GM12878 (cell line): ENCODE results near the gene ADCY7. TPM values are rescaled to one million over a fixed set of nuclear protein-coding genes. Genes with fewer than 3 reads are reported as not detected.

ENCODE experiments used
- ATAC-seq: fragments of 200-7000 bp; cut with Tn5 transposase; 3 replicates; pipeline ENCODE4 v1.9.1; 2020; ENCODE audit warnings: mild to moderate bottlenecking, moderate library complexity
- BruUV-seq: library from RNA; stranded (reverse); fragments of 400-500 nt; replicated peaks from 2 replicates; lab custom pipeline; 2021; lab: Mats Ljungman, UMichigan
- CTCF ChIA-PET: fragments of 300-600 bp; sonication (Branson Sonifier 250); formaldehyde crosslinking; extraction: SDS; loops from one replicate; lab custom pipeline; 2021; ENCODE audit warnings: inconsistent platforms; lab: Yijun Ruan, JAX
- POLR2A ChIA-PET: fragments of 350-600 bp; formaldehyde crosslinking; extraction: SDS; loops from one replicate; lab custom pipeline; 2021; ENCODE audit warnings: inconsistent platforms; lab: Charles Lee
- RAD21 ChIA-PET: fragments of 300-600 bp; sonication (Branson Sonifier 250); formaldehyde crosslinking; loops from one replicate; lab custom pipeline; 2023; ENCODE audit warnings: antibody characterized with exemption; ENCODE audit not compliant: unreplicated experiment; lab: Charles Lee
- SMC1A ChIA-PET: fragments of 300-600 bp; sonication (Branson Sonifier 250); formaldehyde crosslinking; loops from one replicate; lab custom pipeline; 2023; ENCODE audit not compliant: unreplicated experiment, uncharacterized antibody; lab: Charles Lee
- DNase-seq: peaks from one replicate; pipeline ENCODE4 v3.0.0-alpha.2; 2011; ENCODE audit warnings: low read depth, low spot score
- FAIRE-seq: peaks from 3 replicates; lab custom pipeline; 2011; peaks lifted over from hg19 to GRCh38; lab: Jason Lieb, UNC
- H2AFZ ChIP-seq: 2 replicates; pipeline ENCODE4 v1.6.0; 2011; ENCODE audit warnings: low read depth, low read length, control low read depth; ENCODE audit not compliant: control insufficient read depth
- H3K27ac ChIP-seq: 2 replicates; pipeline ENCODE4 v1.5.1; 2011; ENCODE audit warnings: control low read depth; ENCODE audit not compliant: control insufficient read depth, insufficient read depth
- H3K27me3 ChIP-seq, 2 experiments: replicated peaks in 1 of 2; 2 replicates each; pipeline versions ENCODE4 v1.6.0 to v1.6.1; 2011; ENCODE audit warnings: low read length in 1 of 2; ENCODE audit not compliant: control insufficient read depth in 2 of 2, insufficient read depth in 2 of 2
- H3K36me3 ChIP-seq, 2 experiments: 2 replicates each; pipeline ENCODE4 v1.5.1; 2011; ENCODE audit warnings: low read length in 1 of 2; ENCODE audit not compliant: control insufficient read depth in 2 of 2, insufficient read depth in 2 of 2
- H3K4me1 ChIP-seq: 2 replicates; pipeline ENCODE4 v1.6.1; 2011; ENCODE audit warnings: mild to moderate bottlenecking, low read length, moderate library complexity, mixed read lengths; ENCODE audit not compliant: control insufficient read depth, insufficient read depth
- H3K4me2 ChIP-seq: 2 replicates; pipeline ENCODE4 v1.6.0; 2011; ENCODE audit warnings: control low read depth; ENCODE audit not compliant: control insufficient read depth, insufficient read depth
- H3K4me3 ChIP-seq: fragments of 200-600 bp; sonication (generic); 2 replicates; pipeline ENCODE4 v1.5.1; 2016
- H3K79me2 ChIP-seq: 2 replicates; pipeline ENCODE4 v1.6.0; 2011; ENCODE audit warnings: low read length; ENCODE audit not compliant: control insufficient read depth, insufficient read depth
- H3K9ac ChIP-seq: 2 replicates; pipeline ENCODE4 v1.8.0; 2011; ENCODE audit warnings: low read length, control low read depth, mixed read lengths; ENCODE audit not compliant: control insufficient read depth, insufficient read depth
- H3K9me3 ChIP-seq: replicated peaks from 3 replicates; pipeline ENCODE4 v1.5.1; 2011; ENCODE audit warnings: mild to moderate bottlenecking, low read length; ENCODE audit not compliant: control insufficient read depth, insufficient read depth
- H4K20me1 ChIP-seq: 2 replicates; pipeline ENCODE4 v1.6.0; 2011; ENCODE audit not compliant: control insufficient read depth, insufficient read depth
- ASH2L ChIP-seq: fragments of 300-600, 200-600 bp; sonication (generic); IDR thresholded peaks from 2 replicates; pipeline ENCODE4 v1.6.1; 2017; ENCODE audit warnings: low read depth, mild to moderate bottlenecking, borderline replicate concordance
- ATF7 ChIP-seq: fragments of 450-650 bp; IDR thresholded peaks from 2 replicates; pipeline ENCODE4 v1.6.1; 2016; ENCODE audit warnings: low read depth, mild to moderate bottlenecking
- BCL11A ChIP-seq: IDR thresholded peaks from 2 replicates; pipeline ENCODE4 v1.6.1; 2011; ENCODE audit warnings: low read depth, low read length
- HDGF ChIP-seq: fragments of 450-650 bp; IDR thresholded peaks from 2 replicates; pipeline ENCODE4 v1.6.1; 2016; ENCODE audit warnings: antibody characterized with exemption
- IKZF2 ChIP-seq, 2 experiments: fragments of 450-650 bp; IDR thresholded peaks; 2 replicates each; pipeline ENCODE4 v1.6.1; 2017; ENCODE audit warnings: mild to moderate bottlenecking in 2 of 2, moderate library complexity in 2 of 2
- NR2F1 ChIP-seq: fragments of 450-650 bp; conservative IDR thresholded peaks from 2 replicates; pipeline ENCODE4 v1.6.1; 2017; ENCODE audit warnings: mild to moderate bottlenecking
- SREBF1 ChIP-seq: IDR thresholded peaks from 2 replicates; pipeline ENCODE4 v1.6.1; 2012; ENCODE audit warnings: mild to moderate bottlenecking, low read length
- STAT3 ChIP-seq: IDR thresholded peaks from 2 replicates; pipeline ENCODE4 v1.6.1; 2011; ENCODE audit warnings: low read depth, low read length, improper control_type of control experiment
- ZBTB11 ChIP-seq: fragments of 450-650 bp; formaldehyde crosslinking; IDR thresholded peaks from 2 replicates; pipeline ENCODE4 v1.5.0; 2022; ENCODE audit warnings: mild to moderate bottlenecking, missing genetic modification characterization
- ZNF687 ChIP-seq: fragments of 450-650 bp; IDR thresholded peaks from 2 replicates; pipeline ENCODE4 v1.6.1; 2017; ENCODE audit warnings: mild to moderate bottlenecking, moderate library complexity
- WGBS: methylation state at CpG from one replicate; pipeline ENCODE4 v1.1.6; 2016; ENCODE audit warnings: low lambda C conversion rate; ENCODE audit not compliant: insufficient replicate concordance, insufficient coverage; ENCODE audit errors: missing lambda C conversion rate; 5-methylcytosine and 5-hydroxymethylcytosine counted together
- in situ Hi-C: fragments of 300-500 bp; cut with MboI; formaldehyde crosslinking; loops from 9 replicates; pipeline ENCODE4 v1.14.3; 2018; ENCODE audit warnings: mixed read lengths
- intact Hi-C: fragments of 100-400 bp; cut with micrococcal nuclease; formaldehyde crosslinking; loops from one replicate; pipeline ENCODE4 v1.14.2; 2022; ENCODE audit not compliant: unreplicated experiment
- polyA plus RNA-seq, 11 experiments: library from polyadenylated mRNA; depleted of rRNA in 4 of 11; unstranded in 6 of 11; stranded (reverse) in 5 of 11; fragments of >200 nt; fragmentation: Nextera tagmentation in 4 of 11; fragmentation: Illumina TruSeq in 1 of 11; extraction: Ambion mirVana in 4 of 11; extraction: Trizol in 1 of 11; gene quantifications; 1 replicate in 1 of 11; 2 replicates in 10 of 11; pipeline versions ENCODE4 v1.2.1 to v1.2.3, GENCODE V29; 2011 to 2016; ENCODE audit warnings: inconsistent platforms in 2 of 11, missing spikeins in 2 of 11, low read depth in 1 of 11
- total RNA-seq, 4 experiments: library from RNA; depleted of rRNA in 3 of 4; stranded (reverse); fragments of >200 nt in 3 of 4; fragmentation: Illumina TruSeq in 1 of 4; extraction: Trizol in 1 of 4; gene quantifications; 2 replicates each; pipeline versions ENCODE4 v1.2.1 to v1.2.3, GENCODE V29; 2013 to 2021
- TF ChIP-seq, protein P1 (sequence below): IDR thresholded peaks from 2 replicates; pipeline ENCODE4 v1.6.1; 2011; ENCODE audit warnings: borderline replicate concordance, low read depth, mild to moderate bottlenecking, moderate library complexity, low read length; ENCODE audit not compliant: insufficient read depth, poor library complexity, severe bottlenecking

ADCY7 gene
- total and polyA plus RNA-seq, 10 of the 15 experiments (the other 5 are each of a cell fraction or from before 2014, with no cell fraction given): 1.2 to 87.9 (median 24.4) TPM

- TF ChIP-seq, protein P1, sequence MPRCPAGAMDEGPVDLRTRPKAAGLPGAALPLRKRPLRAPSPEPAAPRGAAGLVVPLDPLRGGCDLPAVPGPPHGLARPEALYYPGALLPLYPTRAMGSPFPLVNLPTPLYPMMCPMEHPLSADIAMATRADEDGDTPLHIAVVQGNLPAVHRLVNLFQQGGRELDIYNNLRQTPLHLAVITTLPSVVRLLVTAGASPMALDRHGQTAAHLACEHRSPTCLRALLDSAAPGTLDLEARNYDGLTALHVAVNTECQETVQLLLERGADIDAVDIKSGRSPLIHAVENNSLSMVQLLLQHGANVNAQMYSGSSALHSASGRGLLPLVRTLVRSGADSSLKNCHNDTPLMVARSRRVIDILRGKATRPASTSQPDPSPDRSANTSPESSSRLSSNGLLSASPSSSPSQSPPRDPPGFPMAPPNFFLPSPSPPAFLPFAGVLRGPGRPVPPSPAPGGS: no peak
- TF ChIP-seq BCL11A (no peak), ATF7 (no peak), ASH2L (no peak), HDGF (no peak)
These were observed 5.0 kb downstream of the ADCY7 start (continued) for GRCh38 chr16:50271148-50272041.

GRCh38 chr16:50272111-50272571 is 5.8 kb downstream of the ADCY7 start:
- H3K9me3 ChIP-seq: no peaks in the 10 kb centered on the region
- no peak for DNase-seq
- ChIA-PET CTCF (interaction anchor here (0.8 to 3.8 kb wide), 5 partner anchors 7 to 406 kb away, joined by 3 to 24 read pairs (median 9); no protein-coding TSS in a partner anchor), SMC1A (interaction anchor here (1.1 to 4.0 kb wide), 2 partner anchors 11 to 82 kb away, joined by 4 to 18 read pairs; no protein-coding TSS in a partner anchor), RAD21 (interaction anchor here (3.8 kb wide), 1 partner anchor 10 kb away, joined by 24 read pairs; no protein-coding TSS in a partner anchor), POLR2A (interaction anchor here (1.1 to 1.7 kb wide), 3 partner anchors 8 to 150 kb away, joined by 3 to 7 read pairs (median 3); no protein-coding TSS in a partner anchor)
- H3K4me3 ChIP-seq: no peak overlapping the region
- H3K27me3 ChIP-seq: no peaks in the 10 kb centered on the region
- no peak for ATAC-seq
- H3K27ac ChIP-seq: no peak overlapping the region
- no peak overlapping the region for H3K4me2 ChIP-seq
- H4K20me1 ChIP-seq: no peaks in the 10 kb centered on the region
- no TSS peak for BruUV-seq
- no peak overlapping the region for H2AFZ ChIP-seq
- in situ Hi-C loops (no loop called here), intact Hi-C loops (loop anchor here (5.0 to 10.0 kb wide), 2 partner anchors 117 to 410 kb away; partner anchors contain the start of genes SNX20 and TENT4B)
- H3K9ac ChIP-seq: no peak overlapping the region
- peaks cover 40% of the 10 kb centered on the region for H3K4me1 ChIP-seq
- H3K36me3 ChIP-seq: 0 out of 4 replicates have a peak, but pooled peaks cover 0 to 2% of the 10 kb centered on the region in 2 experiments
- no peak for FAIRE-seq
- peaks cover 54% of the 10 kb centered on the region for H3K79me2 ChIP-seq
- 94% methylated on average over 7 of the region's 7 CpGs for WGBS
- TF ChIP-seq STAT3: no peak
- TF ChIP-seq ZBTB11 (CRISPR knock-in tag): no peak
- no peak for TF ChIP-seq ZNF687
- TF ChIP-seq NR2F1: no peak
- TF ChIP-seq SREBF1: no peak
- no peak for TF ChIP-seq IKZF2 (IDR thresholded peaks at IDR 0.05)
